Stomach (tissue), 9 donors: ENCODE measurements around the gene TEDC2. TPM values are rescaled to one million over a fixed set of nuclear protein-coding genes. Genes with fewer than 3 reads are reported as not detected.
"Not testable (repeated sequence)": the region's sequence is repeated elsewhere in the genome, so short reads cannot be mapped to it uniquely, and the experiment has no call there.

Experiments used
- DNase-seq, 2 donors: peaks; one replicate each; pipeline versions ENCODE4 v3.0.0 to v3.0.0-alpha.2; 2013 to 2019
- H3K27ac ChIP-seq, 5 donors: fragments of 200-600 bp in 4 of 5; sonication (generic) in 4 of 5; one replicate each; pipeline ENCODE4 v1.5.1; 2013 to 2019; ENCODE audit warnings: mild to moderate bottlenecking in 1 of 5, moderate library complexity in 1 of 5
- H3K27me3 ChIP-seq, 3 donors: fragments of 200-600 bp; sonication (generic); one replicate each; pipeline ENCODE4 v1.5.1; 2017 to 2019; ENCODE audit warnings: mixed run types in 1 of 3
- H3K36me3 ChIP-seq, 4 donors: fragments of 200-600 bp; sonication (generic); 1 replicate in 3 of 4; 2 replicates in 1 of 4; pipeline ENCODE4 v1.5.1; 2016 to 2019
- H3K4me1 ChIP-seq, 4 donors: fragments of 200-600 bp; sonication (generic); one replicate each; pipeline ENCODE4 v1.5.1; 2016 to 2019
- H3K4me3 ChIP-seq, 4 donors: fragments of 200-600 bp; sonication (generic) in 3 of 4; one replicate each; pipeline ENCODE4 v1.5.1; 2016 to 2019; ENCODE audit warnings: mild to moderate bottlenecking in 1 of 4
- H3K9me3 ChIP-seq, 4 donors: fragments of 200-600 bp; sonication (generic); one replicate each; pipeline ENCODE4 v1.5.1; 2016 to 2019
- EP300 ChIP-seq: sonication (generic); formaldehyde crosslinking; IDR thresholded peaks from one replicate; pipeline ENCODE4 v1.6.1; 2017; ENCODE audit warnings: antibody characterized with exemption
- POLR2A ChIP-seq, 4 donors: fragments of 450-650 bp; IDR thresholded peaks; one replicate each; pipeline ENCODE4 v1.6.1; 2016; ENCODE audit warnings: antibody characterized with exemption in 4 of 4, control low read depth in 2 of 4, mild to moderate bottlenecking in 1 of 4, moderate library complexity in 1 of 4
- POLR2AphosphoS5 ChIP-seq, 3 donors: sonication (generic); formaldehyde crosslinking; IDR thresholded peaks; one replicate each; pipeline ENCODE4 v1.6.1; 2016; ENCODE audit warnings: antibody characterized with exemption in 3 of 3
- WGBS, 5 donors: extraction: QIAGEN DNeasy Blood & Tissue Kit in 3 of 5; methylation state at CpG; one replicate each; pipeline versions ENCODE4 v1.1.5 to v1.1.7; 2013 to 2018; 5-methylcytosine and 5-hydroxymethylcytosine counted together
- intact Hi-C: fragments of 100-400 bp; cut with DNase I; formaldehyde crosslinking; loops from one replicate; pipeline ENCODE4 v1.15.1; 2023; ENCODE audit warnings: low total_unique reads
- polyA plus RNA-seq, 3 donors: library from polyadenylated mRNA; stranded (reverse); fragments of 200-250 nt; gene quantifications; one replicate each; pipeline ENCODE4 v1.2.3, GENCODE V29; 2013
- total RNA-seq, 5 donors: library from RNA; depleted of rRNA; stranded (reverse); fragments of >200 nt; gene quantifications; one replicate each; pipeline versions ENCODE4 v1.1.0 to v1.2.3, GENCODE V29; 2014 to 2016
- TF ChIP-seq, protein P1 (sequence below), 7 experiments: fragments of 450-650 bp in 4 of 7; fragments of 200-600 bp in 3 of 7; sonication (generic) in 3 of 7; IDR thresholded peaks; one replicate each; pipeline ENCODE4 v1.5.1; 2016 to 2019; ENCODE audit warnings: antibody characterized with exemption in 7 of 7, control low read depth in 2 of 7, mild to moderate bottlenecking in 1 of 7
- donor health status: healthy with polysubstance abuse.
- donor health status: Bipolar disorder and iron deficiency.
- donor health status: healthy.

Gene TEDC2
- total and polyA plus RNA-seq, 8 donors, result 1.3 to 3.8 (median 2.7) TPM; not detected in 3

DNA sequence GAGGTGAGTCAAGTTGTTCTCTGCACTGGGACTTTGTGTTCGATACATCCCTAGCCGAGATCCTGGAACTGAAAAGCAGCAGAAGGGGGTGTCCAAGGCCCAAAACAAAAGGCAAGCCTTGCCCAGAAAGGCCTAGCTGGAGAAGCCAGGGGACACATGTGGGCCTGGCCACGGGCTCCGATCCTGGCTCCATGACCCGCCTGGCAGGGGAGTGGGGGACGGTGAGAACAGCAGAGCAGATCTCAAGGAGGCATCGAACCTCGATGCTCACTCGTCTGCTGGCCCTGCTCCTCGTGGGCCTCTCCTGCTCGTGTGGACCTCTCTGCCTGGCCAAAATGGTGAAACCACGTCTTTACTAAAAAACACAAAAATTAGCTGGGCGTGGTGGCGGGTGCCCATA, 21.8 kb upstream of the TEDC2 start:
- Histone ChIP-seq H3K4me1 (no peaks in the 10 kb centered on the region), H3K4me3 (no peak overlapping the region), H3K9me3 (no peaks in the 10 kb centered on the region), H3K27me3 (no peaks in the 10 kb centered on the region), H3K36me3 (peaks cover 0 to 52% (median 35%) of the 10 kb centered on the region in 4 donors), H3K27ac (no peak overlapping the region)
- TF ChIP-seq POLR2A (IDR thresholded peaks at IDR 0.05) (no peak), POLR2AphosphoS5 (IDR thresholded peaks at IDR 0.05) (no peak), EP300 (no peak)
- TF ChIP-seq, protein P1, sequence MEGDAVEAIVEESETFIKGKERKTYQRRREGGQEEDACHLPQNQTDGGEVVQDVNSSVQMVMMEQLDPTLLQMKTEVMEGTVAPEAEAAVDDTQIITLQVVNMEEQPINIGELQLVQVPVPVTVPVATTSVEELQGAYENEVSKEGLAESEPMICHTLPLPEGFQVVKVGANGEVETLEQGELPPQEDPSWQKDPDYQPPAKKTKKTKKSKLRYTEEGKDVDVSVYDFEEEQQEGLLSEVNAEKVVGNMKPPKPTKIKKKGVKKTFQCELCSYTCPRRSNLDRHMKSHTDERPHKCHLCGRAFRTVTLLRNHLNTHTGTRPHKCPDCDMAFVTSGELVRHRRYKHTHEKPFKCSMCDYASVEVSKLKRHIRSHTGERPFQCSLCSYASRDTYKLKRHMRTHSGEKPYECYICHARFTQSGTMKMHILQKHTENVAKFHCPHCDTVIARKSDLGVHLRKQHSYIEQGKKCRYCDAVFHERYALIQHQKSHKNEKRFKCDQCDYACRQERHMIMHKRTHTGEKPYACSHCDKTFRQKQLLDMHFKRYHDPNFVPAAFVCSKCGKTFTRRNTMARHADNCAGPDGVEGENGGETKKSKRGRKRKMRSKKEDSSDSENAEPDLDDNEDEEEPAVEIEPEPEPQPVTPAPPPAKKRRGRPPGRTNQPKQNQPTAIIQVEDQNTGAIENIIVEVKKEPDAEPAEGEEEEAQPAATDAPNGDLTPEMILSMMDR (IDR thresholded peaks at IDR 0.05), result no peak
- WGBS, 5 donors, result 93 to 97% (median 96%) methylated on average over 14 of the region's 14 CpGs
- intact Hi-C loops, result no loop called here
- DNase-seq, result no peak

DNA sequence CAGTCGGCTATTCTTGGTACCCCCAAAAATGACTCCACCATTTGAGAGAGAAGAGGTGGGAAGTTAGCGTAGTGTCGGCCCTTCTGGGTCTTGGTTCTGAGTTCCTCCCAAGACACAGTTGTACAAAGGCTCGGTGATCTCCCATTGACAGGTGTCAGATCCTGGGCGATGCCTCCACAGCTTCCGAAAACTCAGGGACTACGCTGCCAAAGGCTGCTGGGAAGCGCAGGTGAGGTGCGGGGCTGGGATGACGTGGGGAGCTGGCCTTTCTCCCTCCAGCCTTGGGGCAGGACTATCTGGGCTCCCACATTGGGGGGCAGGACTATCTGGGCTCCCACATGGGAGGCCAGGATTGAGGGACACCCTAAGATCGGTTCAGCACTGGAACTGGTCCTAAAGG, 20.3 kb upstream of the TEDC2 start:
- no peaks in the 10 kb centered on the region for H3K27me3 ChIP-seq
- H3K9me3 ChIP-seq, result no peaks in the 10 kb centered on the region
- no peak for DNase-seq
- H3K4me1 ChIP-seq, result no peaks in the 10 kb centered on the region
- peaks cover 2 to 58% (median 33%) of the 10 kb centered on the region in 4 donors for H3K36me3 ChIP-seq
- intact Hi-C loops, result no loop called here
- 89 to 97% (median 94%) methylated on average over 11 of the region's 11 CpGs for WGBS, 5 donors
- no peak for TF ChIP-seq EP300
- TF ChIP-seq, protein P1 (IDR thresholded peaks at IDR 0.05), result no peak
- no peak for TF ChIP-seq POLR2AphosphoS5 (IDR thresholded peaks at IDR 0.05)
- TF ChIP-seq POLR2A (IDR thresholded peaks at IDR 0.05), result no peak
- H3K4me3 ChIP-seq, result no peak overlapping the region
- no peak overlapping the region for H3K27ac ChIP-seq

DNA sequence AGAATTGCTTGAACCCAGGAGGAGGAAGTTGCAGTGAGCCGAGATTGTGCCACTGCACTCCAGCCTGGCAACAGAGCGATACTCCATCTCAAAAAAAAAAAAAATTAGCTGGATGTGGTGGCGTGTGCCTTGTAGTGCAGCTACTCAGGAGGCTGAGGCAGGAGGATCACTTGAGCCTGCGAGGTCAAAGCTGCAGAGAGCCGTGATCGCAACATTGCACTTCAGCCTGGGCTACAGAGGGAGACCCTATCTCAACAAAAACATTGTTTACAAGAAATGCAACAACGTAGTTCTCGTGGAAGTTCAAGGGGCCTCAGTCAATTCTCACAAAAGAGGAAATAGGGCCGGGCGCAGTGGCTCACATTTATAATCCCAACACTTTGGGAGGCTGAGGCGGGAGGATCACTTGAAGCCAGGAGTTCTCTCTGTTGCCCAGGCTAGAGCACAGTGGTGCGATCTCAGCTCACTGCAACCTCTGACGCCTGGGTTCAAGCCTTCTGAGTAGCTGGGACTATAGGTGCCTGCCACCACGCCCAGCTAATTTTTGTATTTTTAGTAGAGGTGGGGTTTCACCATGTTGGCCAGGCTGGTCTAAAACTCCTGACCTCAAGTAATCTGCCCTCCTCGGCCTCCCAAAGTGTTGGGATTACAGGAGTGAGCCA, 18.6 kb upstream of the TEDC2 start:
- H3K4me3 ChIP-seq, DNase-seq, H3K4me1 ChIP-seq, H3K27ac ChIP-seq, H3K9me3 ChIP-seq, H3K27me3 ChIP-seq, intact Hi-C loops: not testable (repeated sequence)
- WGBS, 5 donors, result 81 to 95% (median 86%) methylated on average over 14 to 15 of the region's 15 CpGs
- H3K36me3 ChIP-seq, result peaks cover 10 to 68% (median 43%) of the 10 kb centered on the region in 4 donors

DNA sequence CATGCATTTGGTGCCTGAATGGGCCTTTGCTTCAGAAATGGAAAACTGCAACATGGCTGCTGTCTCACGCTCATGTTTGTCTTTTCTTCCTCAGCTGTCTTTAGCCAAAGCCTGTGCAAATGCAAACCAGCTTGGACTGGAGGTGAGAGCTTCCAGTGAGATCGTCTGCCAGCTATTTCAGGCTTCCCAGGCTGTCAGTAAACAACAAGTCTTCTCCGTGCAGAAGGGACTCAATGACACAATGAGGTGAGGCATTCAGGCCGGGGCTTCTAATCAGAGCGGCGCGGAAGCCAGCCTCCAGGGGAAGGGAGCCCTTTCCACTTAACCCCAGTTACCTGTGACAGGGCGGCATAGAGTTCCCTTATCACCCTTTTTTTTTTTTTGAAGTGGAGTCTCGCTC, 16.4 kb upstream of the TEDC2 start:
- H3K9me3 ChIP-seq, result no peaks in the 10 kb centered on the region
- TF ChIP-seq EP300 (no peak), POLR2AphosphoS5 (IDR thresholded peaks at IDR 0.05) (no peak), POLR2A (IDR thresholded peaks at IDR 0.05) (no peak)
- no peak for DNase-seq
- H3K27ac ChIP-seq, result no peak overlapping the region
- H3K4me3 ChIP-seq, result no peak overlapping the region
- H3K4me1 ChIP-seq, result no peaks in the 10 kb centered on the region
- WGBS, 5 donors, result 89 to 95% (median 92%) methylated on average over 9 of the region's 9 CpGs
- H3K27me3 ChIP-seq, result no peaks in the 10 kb centered on the region
- intact Hi-C loops, result no loop called here
- H3K36me3 ChIP-seq, result peaks cover 10 to 65% (median 40%) of the 10 kb centered on the region in 4 donors

DNA sequence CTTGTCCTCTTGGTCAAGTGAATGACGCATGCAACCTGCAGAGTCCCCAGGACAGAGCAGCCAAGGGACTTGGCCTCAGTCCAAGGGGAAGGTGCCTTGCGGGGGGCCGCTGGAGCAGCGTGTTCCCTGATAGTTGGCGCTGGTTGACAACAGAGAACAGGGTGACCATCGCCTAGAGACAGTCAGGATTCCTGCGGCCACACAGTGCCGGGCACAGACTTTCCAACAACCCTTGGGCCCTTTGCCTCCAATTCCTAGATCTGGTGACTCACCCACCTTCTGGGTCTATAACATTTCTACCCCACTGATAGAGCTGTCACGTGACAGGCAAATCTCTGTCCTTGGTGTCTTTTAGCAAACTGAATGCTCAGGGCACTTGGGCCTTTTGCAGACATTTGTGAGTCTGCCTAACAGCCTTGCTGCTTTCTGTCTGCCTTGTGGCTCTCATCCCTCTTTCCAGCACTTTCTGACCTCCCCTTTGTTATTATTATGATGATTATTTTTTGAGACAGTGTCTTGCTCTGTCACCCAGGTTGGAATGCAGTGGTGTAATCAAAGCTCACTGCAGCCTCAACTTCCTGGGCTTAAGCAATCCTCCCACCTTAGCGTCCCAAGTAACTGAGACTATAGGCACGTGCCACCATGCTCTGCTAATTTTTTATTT, 11.9 kb upstream of the TEDC2 start:
- H3K4me1 ChIP-seq, result no peaks in the 10 kb centered on the region
- TF ChIP-seq POLR2AphosphoS5 (IDR thresholded peaks at IDR 0.05) (no peak), EP300 (no peak)
- no peak for DNase-seq
- peaks cover 16 to 86% (median 50%) of the 10 kb centered on the region in 4 donors for H3K36me3 ChIP-seq
- 88 to 95% (median 93%) methylated on average over 10 to 11 of the region's 11 CpGs for WGBS, 5 donors
- no peaks in the 10 kb centered on the region for H3K27me3 ChIP-seq
- intact Hi-C loops, result no loop called here
- no peak overlapping the region for H3K4me3 ChIP-seq
- H3K9me3 ChIP-seq, result no peaks in the 10 kb centered on the region
- no peak overlapping the region for H3K27ac ChIP-seq

DNA sequence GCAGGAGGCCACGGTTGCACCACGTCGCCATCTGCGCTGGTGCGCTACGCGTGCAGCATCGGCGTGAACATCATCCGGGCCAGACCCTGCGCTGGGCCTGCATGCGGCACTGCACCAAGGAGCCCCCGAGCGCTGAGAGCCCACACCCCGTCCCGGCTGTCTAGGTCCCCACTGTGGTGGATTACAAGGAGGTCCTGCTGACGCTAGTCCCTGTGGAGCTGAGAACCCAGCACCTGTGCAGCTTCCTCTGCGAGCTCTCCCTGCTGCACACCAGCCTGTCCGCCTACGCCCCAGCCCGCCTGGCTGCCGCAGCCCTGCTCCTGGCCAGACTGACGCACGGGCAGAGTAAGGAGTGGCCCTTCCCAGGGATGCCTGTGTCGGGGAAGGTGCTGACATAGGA, 10.8 kb upstream of the TEDC2 start:
- Histone ChIP-seq H3K36me3 (peaks cover 16 to 90% (median 58%) of the 10 kb centered on the region in 4 donors), H3K27ac (no peak overlapping the region), H3K4me1 (no peaks in the 10 kb centered on the region), H3K27me3 (no peaks in the 10 kb centered on the region), H3K4me3 (no peak overlapping the region), H3K9me3 (no peaks in the 10 kb centered on the region)
- no peak for DNase-seq
- intact Hi-C loops, result no loop called here
- TF ChIP-seq EP300 (no peak), POLR2A (IDR thresholded peaks at IDR 0.05) (no peak), POLR2AphosphoS5 (IDR thresholded peaks at IDR 0.05) (no peak)
- TF ChIP-seq, protein P1 (IDR thresholded peaks at IDR 0.05), result no peak
- WGBS, 5 donors, result 94 to 98% (median 96%) methylated on average over 9 to 25 of the region's 25 CpGs
